NK-92 treated with Interleukin-12 subunit alpha and Interleukin-12 subunit beta, amount 100 ng/mL, for 24 hours (cell line): Measurements from ENCODE around the gene CTF1.
"Not testable (repeated sequence)": the region's sequence is repeated elsewhere in the genome, so short reads cannot be mapped to it uniquely, and the experiment has no call there.

Experiments used
- DNase-seq: peaks from one replicate; lab custom pipeline; 2025; lab: John Stamatoyannopoulos, UW

The CTF1 gene

DNA sequence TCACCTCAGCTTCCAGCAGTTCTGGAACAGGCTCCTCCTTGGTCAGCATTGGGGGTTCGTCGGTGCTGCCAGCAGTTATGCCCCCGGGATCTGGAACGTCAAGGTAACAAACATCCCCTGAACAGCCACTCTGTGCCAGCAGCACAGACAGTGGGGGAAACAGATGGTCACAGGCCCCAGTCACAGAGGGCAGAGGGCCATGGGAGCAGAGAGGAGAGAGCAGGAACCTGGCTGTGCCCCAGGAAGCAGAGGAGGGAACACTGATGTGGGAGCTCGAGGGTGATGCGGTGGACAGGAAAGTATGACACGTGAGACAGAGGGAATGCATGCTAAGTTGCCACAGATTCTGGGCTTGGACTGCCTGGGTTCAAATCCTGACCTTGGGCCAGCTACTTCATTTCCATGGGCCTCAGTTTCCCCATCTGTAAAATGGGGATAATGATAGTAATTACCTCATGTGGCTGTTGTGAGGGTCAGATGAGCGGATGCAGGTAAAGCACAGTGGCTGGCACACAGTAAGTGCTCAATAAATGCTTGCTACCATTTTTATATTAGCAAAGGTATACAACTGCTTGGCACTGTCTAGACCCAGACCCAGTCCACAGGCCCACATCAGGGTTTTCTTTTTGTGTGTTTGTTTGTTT is 7.4 kb upstream of the CTF1 start:
- DNase-seq, result no peak

DNA sequence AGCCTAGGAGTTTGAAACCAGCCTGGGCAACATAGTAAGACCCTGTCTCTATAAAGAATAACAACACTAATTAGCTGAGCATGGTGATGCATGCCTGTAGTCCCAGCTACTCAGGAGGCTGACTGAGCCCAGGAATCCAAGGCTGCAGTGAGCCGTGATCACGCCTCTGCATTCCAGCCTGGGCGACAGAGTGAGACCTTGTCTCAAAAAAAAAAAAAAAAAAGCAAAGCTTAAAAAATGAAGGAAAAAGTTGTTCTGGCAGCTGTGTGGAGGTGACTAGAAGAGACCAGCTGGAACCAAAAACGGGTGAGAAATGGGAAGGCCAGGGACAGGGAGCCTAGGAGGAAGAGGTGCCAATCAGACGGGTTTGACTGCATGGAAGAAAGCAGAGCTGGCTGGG is 6.7 kb upstream of the CTF1 start:
- no peak for DNase-seq

DNA sequence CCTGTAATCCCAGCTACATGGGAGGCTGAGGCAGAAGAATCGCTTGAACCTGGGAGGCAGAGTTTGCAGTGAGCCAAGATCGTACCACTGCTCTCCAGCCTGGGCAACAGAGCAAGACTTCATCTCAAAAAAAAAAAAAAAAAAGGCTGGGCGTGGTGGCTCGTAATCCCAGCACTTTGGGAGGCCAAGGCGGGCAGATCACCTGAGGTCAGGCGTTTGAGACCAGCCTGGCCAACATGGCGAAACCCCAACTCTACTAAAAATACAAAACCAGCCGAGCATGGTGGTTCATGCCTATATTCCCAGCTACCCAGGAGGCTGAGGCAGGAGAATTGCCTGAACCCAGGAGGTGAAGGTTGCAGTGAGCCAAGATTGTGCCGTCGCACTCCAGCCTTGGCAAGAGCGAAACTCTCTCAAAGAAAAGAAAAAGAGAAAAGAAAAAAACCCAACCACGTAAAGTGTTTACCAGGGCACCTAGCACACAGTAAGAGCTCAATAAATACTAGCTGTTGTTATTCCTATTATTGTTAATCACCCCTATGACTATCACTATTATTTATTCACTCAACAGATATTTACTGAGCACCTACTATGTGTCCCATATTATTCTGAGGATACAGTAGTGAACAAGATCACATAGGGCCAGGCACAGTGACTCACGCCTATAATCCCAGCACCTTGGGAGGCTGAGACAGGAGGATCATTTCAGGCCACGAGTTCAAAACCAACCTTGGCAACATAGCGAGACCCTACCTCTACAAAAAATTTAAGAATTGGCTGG is 5.2 kb upstream of the CTF1 start:
- DNase-seq, result not testable (repeated sequence)

DNA sequence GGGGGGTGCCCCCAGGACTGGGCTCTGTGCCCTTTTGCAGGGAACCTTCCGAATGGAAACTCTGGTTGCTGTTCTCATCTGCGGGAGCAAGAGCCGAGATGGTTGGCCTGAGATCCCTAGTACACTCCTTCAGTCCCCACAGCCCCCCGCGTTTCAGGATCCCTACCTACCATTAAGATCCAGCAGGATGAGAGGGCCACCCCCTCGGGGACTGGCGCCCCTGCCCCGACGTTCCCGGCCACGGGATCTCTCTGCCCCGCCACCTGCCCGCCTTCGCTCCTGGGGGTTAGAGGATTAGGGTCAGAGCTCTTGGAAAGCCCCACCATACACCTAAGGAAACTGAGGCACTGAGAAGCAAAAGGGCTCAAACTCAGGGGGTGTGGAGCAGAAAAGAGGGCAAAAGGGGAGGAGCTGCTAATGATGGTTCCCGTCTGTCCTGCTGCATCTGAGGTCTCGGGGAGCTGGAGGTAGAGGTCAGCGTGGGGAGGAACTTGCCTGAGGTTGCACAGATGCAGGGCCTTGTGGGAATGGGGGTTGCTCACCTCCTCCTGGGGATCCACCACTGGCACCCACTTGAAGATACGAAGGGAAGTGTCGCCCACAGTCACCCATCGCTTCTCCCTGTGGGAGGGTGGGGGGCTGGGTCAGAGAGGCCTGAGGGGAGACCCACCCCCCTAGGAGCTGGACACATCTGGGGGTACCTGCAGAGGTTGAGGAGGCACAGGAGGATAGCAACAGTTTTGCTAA is 3.6 kb upstream of the CTF1 start:
- no peak for DNase-seq

DNA sequence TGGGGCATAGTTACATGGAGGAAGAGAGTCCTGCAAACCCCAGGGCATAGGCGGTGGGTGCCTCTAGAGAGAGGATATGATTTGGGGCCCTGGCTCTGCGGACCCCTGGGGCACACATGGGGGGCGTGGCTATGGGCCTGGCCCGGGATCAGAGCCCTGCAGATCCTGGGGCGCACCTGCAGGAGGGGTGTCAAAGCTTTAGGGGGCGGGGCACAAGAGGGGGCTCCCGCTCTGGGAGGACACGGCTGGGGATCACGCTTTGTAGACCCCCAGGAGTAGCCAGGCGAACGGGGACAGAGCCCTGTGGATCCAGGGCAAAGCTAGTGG is 3.0 kb upstream of the CTF1 start:
- no peak for DNase-seq

DNA sequence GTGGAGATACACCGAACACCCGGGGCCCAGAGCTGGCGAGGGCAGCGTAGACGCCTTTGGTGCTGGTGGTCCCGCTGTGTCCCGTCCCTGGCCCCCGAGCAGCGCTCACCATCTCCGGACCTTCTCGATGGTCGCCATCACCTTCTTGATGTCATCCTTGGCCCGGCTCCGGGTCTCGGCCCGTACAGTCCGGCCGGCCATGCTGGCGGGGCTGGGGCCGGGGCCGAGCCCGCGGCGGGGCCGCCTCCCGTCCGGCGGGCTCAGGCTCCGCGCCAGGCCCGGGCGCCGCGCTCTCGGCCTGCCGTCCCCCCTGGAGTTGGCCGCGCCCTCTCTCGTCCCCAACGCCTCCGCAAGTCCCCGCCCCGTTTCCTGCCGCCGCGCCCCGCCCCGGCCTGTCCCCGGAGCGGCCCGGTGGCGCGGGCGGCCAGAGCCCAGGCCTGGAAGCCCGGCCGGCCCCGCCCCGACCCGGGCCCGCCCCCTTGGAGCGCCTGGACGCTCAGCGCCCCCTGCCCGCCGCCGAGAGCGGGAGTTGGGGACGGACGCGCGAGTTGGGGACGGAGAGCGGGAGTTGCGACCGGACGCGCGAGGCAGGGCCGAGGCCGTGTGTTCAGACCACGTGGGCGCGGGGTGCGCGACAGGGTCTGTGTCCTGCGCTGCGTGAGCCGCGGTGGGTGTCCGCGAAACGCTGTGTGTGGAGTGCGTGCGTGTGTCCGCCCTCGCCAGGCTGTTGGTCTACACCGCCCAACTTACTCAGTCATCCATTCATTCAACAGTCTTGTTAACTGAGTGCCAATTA is 2.5 kb upstream of the CTF1 start, which contains the start of gene BCL7C:
BCL7C (minus strand) TSS at position 334 of the 796 bp plus-strand sequence; CDS start at position 201, 133 bp downstream.
- DNase-seq, result peak; percentile 61

DNA sequence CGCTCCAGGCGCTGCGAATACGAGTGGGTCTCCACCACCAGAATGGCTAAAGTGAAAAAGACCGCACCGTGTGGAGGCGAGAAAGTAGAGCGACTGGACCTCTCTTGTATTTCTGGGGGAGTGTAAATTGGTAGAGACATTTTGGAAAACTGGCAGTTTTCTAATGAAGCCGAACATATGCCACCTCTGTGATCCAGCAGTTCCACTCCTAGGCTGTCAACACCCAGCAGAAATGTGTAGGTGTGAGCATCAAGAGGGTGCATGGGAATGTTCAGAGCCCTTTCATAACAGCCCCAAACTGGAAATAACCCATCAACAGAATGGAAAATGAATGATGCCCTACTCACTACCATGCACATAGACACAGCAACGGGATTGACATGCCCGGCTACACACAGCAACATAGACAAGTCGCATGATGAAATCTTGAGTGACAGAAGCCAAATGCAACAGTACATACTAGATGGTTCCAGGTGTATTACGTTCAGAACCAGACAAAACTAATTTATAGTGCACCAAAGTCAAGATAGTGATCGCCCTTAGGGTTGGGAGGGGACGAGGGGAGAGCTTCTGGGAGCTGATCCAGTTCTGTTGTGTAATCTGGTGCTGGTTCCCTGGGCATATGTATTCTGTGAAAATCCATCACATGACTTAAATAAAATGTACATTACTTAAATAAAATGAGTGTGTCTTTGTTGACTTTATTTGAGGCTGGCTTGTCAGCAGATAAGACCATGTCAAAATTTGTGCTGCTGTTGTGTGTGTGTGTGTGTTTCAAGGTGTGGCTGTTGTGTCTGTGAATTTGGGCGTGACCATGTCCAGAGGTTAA is 1.7 kb upstream of the CTF1 start:
- no peak for DNase-seq

DNA sequence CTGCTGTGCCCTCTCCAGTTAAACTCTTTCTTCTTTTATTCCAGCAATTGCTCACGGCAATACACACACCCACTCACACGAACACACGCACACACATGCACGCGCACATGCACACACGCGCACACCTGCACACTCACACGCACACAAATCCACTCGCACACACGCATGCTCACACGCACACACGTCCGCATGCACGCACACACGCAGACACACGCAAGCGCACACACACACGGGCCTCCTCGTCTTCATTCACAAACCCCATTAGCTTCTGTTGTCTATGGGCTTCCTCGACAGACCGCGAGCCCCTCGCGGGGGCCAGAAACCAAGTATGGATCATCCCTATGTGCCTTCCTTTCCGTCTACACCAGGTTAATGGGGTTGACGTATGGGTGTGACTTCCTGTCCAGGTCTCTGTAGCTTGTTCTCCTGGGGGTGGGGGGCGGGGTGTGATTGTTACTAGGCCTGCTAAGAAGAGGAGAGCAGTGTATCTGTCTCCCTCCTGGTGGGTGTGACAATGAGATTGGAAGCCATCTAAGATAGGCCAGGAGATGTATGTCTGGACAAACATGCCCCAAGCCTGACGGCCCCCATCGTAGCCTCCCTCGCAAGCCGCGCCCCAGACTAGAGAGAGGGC is 670 bp upstream of the CTF1 start:
- no peak for DNase-seq

DNA sequence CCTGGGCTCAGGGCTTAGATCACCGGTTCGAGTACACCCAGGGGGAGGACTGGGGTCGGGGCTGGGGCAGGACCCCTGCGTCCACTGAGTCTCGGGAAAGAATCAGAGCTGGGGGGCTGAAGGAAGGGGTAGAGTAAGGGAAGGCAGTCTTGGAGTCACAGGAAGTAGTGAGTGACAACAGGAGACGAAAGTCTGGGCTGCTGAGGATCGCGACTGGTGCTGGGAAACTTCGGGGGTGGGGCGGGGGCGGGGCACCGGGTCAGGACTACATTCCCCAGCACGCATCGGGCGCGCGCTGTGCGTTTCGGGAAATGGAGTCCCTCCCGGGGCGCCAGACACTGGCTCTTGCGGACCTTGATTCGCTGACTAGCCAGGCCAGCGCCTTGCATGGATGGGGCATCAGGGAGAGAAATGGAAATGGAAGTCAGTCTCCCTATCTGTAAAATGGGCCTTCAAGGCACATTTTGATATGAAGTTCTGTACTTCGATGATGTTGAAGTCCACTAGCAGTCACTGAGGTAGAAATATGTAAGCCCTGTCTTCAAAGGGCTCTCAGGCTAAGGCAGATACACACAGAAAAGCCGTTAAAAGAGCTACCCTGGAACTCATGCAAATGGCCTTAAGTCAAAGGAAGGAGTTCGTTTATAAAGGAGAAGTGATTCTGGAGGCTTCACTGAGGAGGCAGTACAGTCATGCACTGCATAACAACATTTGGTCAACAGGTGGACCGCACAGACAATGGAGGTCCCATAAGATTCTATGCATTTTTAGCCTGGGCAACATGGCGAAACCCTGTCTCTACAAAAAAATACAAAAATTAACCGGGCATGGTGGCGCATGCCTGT is 697 bp downstream of the CTF1 start:
- no peak for DNase-seq

DNA sequence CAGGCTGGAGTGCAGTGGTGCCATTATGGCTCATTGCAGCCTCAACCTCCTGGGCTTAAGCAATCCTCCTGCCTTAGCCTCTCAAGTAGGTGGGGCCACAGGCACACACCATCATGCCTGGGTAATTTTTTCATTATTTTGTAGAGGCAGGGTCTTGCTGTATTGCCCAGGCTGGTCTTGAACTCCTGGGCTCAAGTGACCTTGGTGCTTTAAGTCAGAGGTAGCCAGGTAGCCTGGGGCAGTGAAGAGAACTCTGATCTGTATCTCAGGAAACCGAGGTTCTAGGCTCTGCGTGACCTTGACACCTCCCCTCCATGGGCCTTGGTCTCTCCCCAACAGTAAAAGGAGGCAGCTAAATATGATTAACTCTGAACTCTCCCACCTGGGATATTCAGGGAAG is 3.4 kb downstream of the CTF1 start:
- no peak for DNase-seq

DNA sequence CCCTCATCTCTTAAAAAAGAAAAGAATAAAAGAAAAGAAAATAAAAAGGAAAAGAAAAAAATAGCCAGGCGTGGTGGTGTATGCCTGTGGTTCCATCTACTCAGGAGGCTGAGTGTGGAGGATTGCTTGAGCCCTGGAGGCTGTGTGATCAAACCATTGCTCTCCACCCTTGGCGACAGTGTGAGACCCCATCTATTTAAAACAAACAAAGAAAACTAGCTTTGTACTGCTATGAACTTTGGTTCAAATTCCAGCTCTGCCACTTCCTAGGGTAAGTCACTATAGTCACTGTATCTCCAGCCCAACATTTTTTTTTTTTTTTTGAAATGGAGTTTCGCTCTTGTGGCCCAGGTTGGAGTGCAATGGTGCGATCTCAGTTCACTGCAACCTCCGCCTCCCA is 4.2 kb downstream of the CTF1 start:
- no peak for DNase-seq

DNA sequence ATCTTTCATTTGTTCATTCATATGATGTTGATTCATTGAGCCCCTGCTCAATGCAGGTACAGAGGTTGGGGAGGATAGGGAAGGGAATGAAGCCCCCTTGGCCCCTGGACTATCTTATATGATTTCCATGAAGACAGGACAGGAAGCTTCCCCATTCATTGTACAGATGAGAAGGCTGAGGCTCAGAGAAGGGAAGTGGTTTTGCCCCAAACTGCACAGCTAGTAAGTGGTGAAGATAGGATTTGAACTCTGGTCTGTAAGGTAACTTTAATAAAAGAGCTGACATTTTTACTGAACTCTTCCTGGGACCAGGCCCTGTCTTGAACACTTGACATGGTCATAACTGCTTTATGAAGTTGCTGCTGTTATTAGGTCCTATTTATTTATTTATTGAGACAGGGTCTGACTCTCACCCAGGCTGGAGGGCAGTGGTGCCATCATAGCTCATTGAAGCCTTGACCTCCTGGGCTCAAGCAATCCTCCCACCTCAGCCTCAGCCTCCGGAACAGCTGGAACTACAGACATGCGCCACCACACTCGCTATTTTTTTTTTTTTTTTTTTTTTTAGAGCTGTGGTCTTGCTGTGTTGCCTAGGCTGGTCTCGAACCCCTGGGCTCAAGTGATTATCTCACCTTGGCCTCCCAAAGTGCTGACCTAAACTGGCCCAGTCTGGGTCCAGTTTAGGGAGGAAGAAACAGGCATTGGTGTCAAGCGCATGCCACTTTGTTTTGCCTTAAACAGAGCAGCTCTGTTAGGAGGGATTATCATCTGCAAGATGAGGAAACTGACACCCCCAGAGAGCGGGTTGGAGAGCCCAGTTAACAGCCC is 5.0 kb downstream of the CTF1 start:
- no peak for DNase-seq

DNA sequence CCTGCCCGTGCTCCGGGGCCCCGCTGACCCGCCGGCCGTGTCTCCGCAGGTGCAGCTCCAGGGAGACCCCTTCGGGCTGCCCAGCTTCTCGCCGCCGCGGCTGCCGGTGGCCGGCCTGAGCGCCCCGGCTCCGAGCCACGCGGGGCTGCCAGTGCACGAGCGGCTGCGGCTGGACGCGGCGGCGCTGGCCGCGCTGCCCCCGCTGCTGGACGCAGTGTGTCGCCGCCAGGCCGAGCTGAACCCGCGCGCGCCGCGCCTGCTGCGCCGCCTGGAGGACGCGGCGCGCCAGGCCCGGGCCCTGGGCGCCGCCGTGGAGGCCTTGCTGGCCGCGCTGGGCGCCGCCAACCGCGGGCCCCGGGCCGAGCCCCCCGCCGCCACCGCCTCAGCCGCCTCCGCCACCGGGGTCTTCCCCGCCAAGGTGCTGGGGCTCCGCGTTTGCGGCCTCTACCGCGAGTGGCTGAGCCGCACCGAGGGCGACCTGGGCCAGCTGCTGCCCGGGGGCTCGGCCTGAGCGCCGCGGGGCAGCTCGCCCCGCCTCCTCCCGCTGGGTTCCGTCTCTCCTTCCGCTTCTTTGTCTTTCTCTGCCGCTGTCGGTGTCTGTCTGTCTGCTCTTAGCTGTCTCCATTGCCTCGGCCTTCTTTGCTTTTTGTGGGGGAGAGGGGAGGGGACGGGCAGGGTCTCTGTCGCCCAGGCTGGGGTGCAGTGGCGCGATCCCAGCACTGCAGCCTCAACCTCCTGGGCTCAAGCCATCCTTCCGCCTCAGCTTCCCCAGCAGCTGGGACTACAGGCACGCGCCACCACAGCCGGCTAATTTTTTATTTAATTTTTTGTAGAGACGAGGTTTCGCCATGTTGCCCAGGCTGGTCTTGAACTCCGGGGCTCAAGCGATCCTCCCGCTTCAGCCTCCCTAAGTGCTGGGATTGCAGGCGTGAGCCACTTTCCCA is 5.9 kb downstream of the CTF1 start:
- peak; percentile 29 for DNase-seq

DNA sequence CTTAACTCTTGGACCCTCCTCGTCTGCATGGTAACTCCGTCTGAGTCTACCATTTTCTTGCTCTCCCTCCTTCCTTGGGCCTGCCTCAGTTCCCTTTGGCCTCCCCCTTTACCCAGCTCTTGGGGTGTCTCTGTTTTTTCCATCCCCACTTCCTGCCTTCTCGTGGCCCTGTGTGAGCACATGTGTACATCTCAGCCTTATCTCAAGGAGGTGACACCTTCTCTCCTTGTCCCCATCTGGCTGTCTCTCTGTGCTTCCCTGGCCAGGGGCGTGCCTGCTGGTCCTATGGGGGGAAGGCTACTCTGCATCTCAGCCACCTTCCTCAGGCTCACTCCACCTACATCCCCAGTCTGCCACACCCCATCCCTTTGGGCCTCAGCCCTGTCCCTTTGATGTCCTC is 6.6 kb downstream of the CTF1 start:
- DNase-seq, result no peak

DNA sequence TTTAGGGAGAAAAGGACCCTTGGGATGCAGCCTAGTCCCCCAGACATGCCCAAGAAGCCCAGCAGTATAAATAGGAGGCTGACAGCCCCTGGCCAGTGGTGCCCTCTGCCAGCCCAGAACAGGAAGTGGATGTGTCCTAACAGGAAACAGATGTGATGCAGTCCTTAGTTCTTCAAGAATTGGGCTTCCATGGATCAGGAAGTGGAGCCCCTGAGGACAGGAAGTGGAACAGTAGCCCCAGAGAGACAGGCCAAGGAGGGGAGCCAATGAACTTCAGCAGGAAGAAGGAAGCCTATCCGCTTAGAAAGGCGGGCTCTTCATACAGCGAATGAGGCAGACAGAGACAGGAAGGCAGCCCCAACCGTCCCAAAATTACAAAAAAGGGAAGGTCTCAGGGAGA is 7.2 kb downstream of the CTF1 start:
- DNase-seq, result no peak

DNA sequence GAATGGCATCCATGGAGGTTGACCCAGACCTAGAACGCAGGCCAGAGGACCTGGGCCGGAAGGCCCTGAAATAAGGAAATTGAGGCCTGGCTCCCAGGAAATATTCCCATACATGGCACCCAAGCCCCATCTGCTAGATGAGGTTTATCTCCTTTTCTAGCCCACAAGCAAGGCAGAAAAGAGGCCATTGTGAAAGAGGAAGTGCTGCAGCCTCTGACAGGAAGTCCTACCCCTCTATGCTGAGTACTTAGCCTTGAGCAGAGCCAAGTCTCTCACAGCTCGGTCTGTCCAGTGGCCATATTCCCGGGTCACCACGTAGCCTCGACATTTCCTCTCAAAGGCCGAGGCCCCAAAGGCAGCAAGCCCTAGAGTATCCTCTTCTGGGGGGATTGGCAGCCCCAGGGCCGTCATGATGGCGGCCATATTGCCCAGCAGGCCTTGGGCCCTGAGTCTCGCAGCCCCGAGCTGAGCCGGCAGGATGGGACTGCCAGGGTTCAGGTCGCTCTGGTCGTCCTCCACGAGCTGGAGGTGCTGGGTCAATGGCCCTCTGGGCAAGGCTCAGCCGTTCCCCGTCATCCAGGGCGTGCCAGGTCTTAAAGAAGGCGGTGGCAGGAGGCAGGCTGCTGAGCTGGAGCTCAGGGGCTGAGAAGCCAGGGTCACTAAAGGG is 7.8 kb downstream of the CTF1 start:
- DNase-seq, result no peak

DNA sequence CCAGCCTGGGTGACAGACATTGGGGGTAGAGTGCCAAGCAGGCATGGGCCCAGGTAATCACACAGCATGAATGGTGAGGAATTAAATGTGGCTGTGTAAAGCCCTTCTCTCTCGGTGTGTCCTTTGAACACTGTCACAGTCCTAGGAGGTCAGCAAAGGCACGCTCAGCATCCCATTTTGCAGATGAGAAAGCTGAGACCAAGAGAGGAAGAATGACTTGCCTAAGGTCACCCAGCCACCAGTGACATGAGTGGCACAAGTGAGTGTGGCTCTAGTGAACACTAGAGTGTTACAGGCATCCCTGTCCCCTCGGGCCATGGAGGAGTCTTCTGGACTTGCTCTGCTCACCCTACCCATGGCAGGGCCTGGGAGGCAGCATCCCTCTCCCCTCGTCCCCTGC is 10.7 kb downstream of the CTF1 start:
- DNase-seq, result no peak
